Measurements from ENCODE around the gene KDM3B.

DNA sequence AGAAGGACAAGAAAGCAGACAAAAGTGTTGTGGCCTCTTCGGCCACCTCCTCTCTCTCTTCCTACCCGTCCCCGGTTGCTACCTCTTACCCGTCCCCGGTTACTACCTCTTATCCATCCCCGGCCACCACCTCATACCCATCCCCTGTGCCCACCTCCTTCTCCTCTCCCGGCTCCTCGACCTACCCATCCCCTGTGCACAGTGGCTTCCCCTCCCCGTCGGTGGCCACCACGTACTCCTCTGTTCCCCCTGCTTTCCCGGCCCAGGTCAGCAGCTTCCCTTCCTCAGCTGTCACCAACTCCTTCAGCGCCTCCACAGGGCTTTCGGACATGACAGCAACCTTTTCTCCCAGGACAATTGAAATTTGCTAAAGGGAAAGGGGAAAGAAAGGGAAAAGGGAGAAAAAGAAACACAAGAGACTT, 115.2 kb downstream of the KDM3B start:
- TF ChIP-seq, protein P1, sequence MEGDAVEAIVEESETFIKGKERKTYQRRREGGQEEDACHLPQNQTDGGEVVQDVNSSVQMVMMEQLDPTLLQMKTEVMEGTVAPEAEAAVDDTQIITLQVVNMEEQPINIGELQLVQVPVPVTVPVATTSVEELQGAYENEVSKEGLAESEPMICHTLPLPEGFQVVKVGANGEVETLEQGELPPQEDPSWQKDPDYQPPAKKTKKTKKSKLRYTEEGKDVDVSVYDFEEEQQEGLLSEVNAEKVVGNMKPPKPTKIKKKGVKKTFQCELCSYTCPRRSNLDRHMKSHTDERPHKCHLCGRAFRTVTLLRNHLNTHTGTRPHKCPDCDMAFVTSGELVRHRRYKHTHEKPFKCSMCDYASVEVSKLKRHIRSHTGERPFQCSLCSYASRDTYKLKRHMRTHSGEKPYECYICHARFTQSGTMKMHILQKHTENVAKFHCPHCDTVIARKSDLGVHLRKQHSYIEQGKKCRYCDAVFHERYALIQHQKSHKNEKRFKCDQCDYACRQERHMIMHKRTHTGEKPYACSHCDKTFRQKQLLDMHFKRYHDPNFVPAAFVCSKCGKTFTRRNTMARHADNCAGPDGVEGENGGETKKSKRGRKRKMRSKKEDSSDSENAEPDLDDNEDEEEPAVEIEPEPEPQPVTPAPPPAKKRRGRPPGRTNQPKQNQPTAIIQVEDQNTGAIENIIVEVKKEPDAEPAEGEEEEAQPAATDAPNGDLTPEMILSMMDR (IDR thresholded peaks at IDR 0.05) = no peak
- TF ChIP-seq POLR2A (IDR thresholded peaks at IDR 0.05) = no peak

Data from tibial nerve (tissue), 3 donors.